Mucosa of rectum (tissue), 2 donors: ENCODE data around the gene MAP2K4.
"Not testable (repeated sequence)": the region's sequence is repeated elsewhere in the genome, so short reads cannot be mapped to it uniquely, and the experiment has no call there.

ENCODE experiments used
- H3K27ac ChIP-seq, 2 donors: one replicate each; pipeline ENCODE4 v1.7.0; 2013; ENCODE audit warnings: inconsistent platforms in 2 of 2, low read depth in 2 of 2, low read length in 2 of 2
- H3K27me3 ChIP-seq, 2 donors: one replicate each; pipeline ENCODE4 v1.7.0; 2013; ENCODE audit warnings: low read length in 2 of 2; ENCODE audit not compliant: control insufficient read depth in 2 of 2, insufficient read depth in 2 of 2
- H3K36me3 ChIP-seq, 2 donors: one replicate each; pipeline ENCODE4 v1.7.0; 2013; ENCODE audit warnings: low read length in 2 of 2; ENCODE audit not compliant: control insufficient read depth in 2 of 2, insufficient read depth in 2 of 2
- H3K4me1 ChIP-seq, 2 donors: one replicate each; pipeline ENCODE4 v1.7.0; 2013; ENCODE audit warnings: low read length in 2 of 2, mild to moderate bottlenecking in 1 of 2; ENCODE audit not compliant: control insufficient read depth in 2 of 2, insufficient read depth in 2 of 2
- H3K4me3 ChIP-seq, 2 donors: one replicate each; pipeline ENCODE4 v1.7.0; 2013; ENCODE audit warnings: low read length in 2 of 2
- H3K9ac ChIP-seq, 2 donors: one replicate each; pipeline ENCODE4 v1.7.0; 2013; ENCODE audit warnings: low read length in 2 of 2, low read depth in 1 of 2, mild to moderate bottlenecking in 1 of 2
- H3K9me3 ChIP-seq, 2 donors: one replicate each; pipeline ENCODE4 v1.7.0; 2013; ENCODE audit warnings: low read length in 2 of 2; ENCODE audit not compliant: control insufficient read depth in 2 of 2
- donor health status: healthy.
- donor health status: Normal muscosa, but diverticular disease.

The MAP2K4 gene

GRCh38 chr17:12020642-12021622, at the start of gene MAP2K4:
TSS of gene MAP2K4 (plus strand) at chr17:12020877. CDS start at chr17:12020887, 10 bp downstream.
- Histone ChIP-seq H3K4me1 (peaks cover 11 to 15% of the 10 kb centered on the region in 2 donors), H3K36me3 (no peaks in the 10 kb centered on the region), H3K4me3 (peak within 1 kb of the TSS; percentile 73 to 76), H3K27me3 (no peaks in the 10 kb centered on the region), H3K27ac (peak within 1 kb of the TSS; percentile 84 to 85), H3K9me3 (no peaks in the 10 kb centered on the region), H3K9ac (peak within 1 kb of the TSS; percentile 75 to 90)

- not testable (repeated sequence) for H3K27ac ChIP-seq, H3K9ac ChIP-seq, H3K36me3 ChIP-seq, H3K4me1 ChIP-seq, H3K4me3 ChIP-seq, H3K9me3 ChIP-seq, H3K27me3 ChIP-seq
Observed at GRCh38 chr17:11972741-11973140, 47.9 kb upstream of the MAP2K4 start.

DNA sequence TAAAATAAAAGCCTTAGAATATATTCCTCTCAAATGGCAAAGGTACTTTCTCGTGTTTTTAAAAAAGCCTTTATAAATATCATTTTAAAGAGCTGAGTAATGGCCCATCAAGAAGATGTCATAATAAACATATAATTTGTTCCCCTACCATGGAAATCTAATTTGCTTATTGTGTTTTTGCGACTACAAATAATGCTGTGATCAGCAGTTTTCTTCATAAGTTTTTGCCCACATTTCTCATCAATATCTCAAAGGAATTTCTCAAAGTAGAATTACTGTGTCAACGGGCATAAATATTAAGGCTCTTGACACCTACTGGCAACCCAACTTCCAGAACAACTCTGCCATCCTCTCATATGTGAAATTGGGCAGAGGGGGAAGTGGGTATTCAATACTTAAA, 40.9 kb upstream of the MAP2K4 start:
- no peaks in the 10 kb centered on the region for H3K27me3 ChIP-seq
- H3K9me3 ChIP-seq = no peaks in the 10 kb centered on the region
- no peak overlapping the region for H3K27ac ChIP-seq
- peaks cover 15 to 41% of the 10 kb centered on the region in 2 donors for H3K36me3 ChIP-seq
- no peak overlapping the region for H3K9ac ChIP-seq
- no peaks in the 10 kb centered on the region for H3K4me1 ChIP-seq
- H3K4me3 ChIP-seq = no peak overlapping the region

DNA sequence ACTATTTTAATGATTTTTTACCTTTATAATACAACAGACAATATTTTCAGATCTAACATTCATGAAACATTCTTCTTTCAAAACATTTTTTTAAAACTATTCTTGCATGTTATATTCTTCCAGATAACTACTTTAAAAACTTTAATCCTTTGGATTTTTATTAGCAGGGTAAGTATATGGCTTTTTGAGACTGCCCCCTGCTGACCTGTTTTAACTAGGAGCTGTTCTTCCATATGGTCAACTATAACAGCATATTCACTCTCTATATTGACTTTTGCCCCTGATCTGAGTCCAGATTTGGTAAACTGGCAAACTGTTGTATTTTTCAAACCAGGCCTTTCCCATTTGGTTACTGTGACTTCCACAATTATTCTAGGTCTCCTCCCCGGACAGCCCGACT, 39.9 kb upstream of the MAP2K4 start:
- Histone ChIP-seq H3K9ac (no peak overlapping the region), H3K36me3 (peaks cover 15 to 41% of the 10 kb centered on the region in 2 donors), H3K4me3 (no peak overlapping the region), H3K27ac (no peak overlapping the region), H3K27me3 (no peaks in the 10 kb centered on the region), H3K4me1 (no peaks in the 10 kb centered on the region), H3K9me3 (no peaks in the 10 kb centered on the region)

GRCh38 chr17:11981862-11982261, 38.8 kb upstream of the MAP2K4 start:
- Histone ChIP-seq H3K9me3 (no peaks in the 10 kb centered on the region), H3K4me1 (no peaks in the 10 kb centered on the region), H3K9ac (no peak overlapping the region), H3K27me3 (no peaks in the 10 kb centered on the region), H3K4me3 (no peak overlapping the region), H3K36me3 (peaks cover 15 to 41% of the 10 kb centered on the region in 2 donors), H3K27ac (no peak overlapping the region)

- Histone ChIP-seq H3K27ac (no peak overlapping the region), H3K4me1 (peaks cover 0 to 3% of the 10 kb centered on the region in 2 donors), H3K9me3 (no peaks in the 10 kb centered on the region), H3K36me3 (peaks cover 15 to 31% of the 10 kb centered on the region in 2 donors), H3K4me3 (no peak overlapping the region), H3K9ac (no peak overlapping the region), H3K27me3 (no peaks in the 10 kb centered on the region)
Observed at GRCh38 chr17:11986179-11986941, 34.3 kb upstream of the MAP2K4 start.

- H3K27me3 ChIP-seq = no peaks in the 10 kb centered on the region
- no peak overlapping the region for H3K27ac ChIP-seq
- peaks cover 0 to 3% of the 10 kb centered on the region in 2 donors for H3K4me1 ChIP-seq
- peaks cover 15 to 29% of the 10 kb centered on the region in 2 donors for H3K36me3 ChIP-seq
- H3K9me3 ChIP-seq = no peaks in the 10 kb centered on the region
- no peak overlapping the region for H3K9ac ChIP-seq
- no peak overlapping the region for H3K4me3 ChIP-seq
Observed at GRCh38 chr17:11986942-11987329, 33.7 kb upstream of the MAP2K4 start.

- Histone ChIP-seq H3K4me1 (peaks cover 0 to 3% of the 10 kb centered on the region in 2 donors), H3K36me3 (peaks cover 3 to 9% of the 10 kb centered on the region in 2 donors), H3K4me3 (no peak overlapping the region), H3K9ac (no peak overlapping the region), H3K27ac (no peak overlapping the region), H3K27me3 (no peaks in the 10 kb centered on the region), H3K9me3 (no peaks in the 10 kb centered on the region)
Observed at GRCh38 chr17:11990363-11990983, 30.2 kb upstream of the MAP2K4 start.

GRCh38 chr17:11991461-11991860, 29.2 kb upstream of the MAP2K4 start:
- Histone ChIP-seq H3K4me1 (peaks cover 0 to 3% of the 10 kb centered on the region in 2 donors), H3K27ac (no peak overlapping the region), H3K9ac (no peak overlapping the region), H3K9me3 (no peaks in the 10 kb centered on the region), H3K27me3 (no peaks in the 10 kb centered on the region), H3K36me3 (peaks cover 3 to 9% of the 10 kb centered on the region in 2 donors), H3K4me3 (no peak overlapping the region)
